Osteoblast (primary cell): ENCODE measurements around the gene CDH10. TPM values are rescaled to one million over a fixed set of nuclear protein-coding genes. Genes with fewer than 3 reads are reported as not detected.
A peak's percentile ranks its signal among the peaks of the same experiment; 100 is the strongest.

Experiments used
- DNase-seq: peaks from one replicate; pipeline ENCODE4 v3.0.0; 2011; ENCODE audit warnings: low spot score, mixed read lengths; ENCODE audit not compliant: insufficient read length; ENCODE audit errors: missing footprints
- H2AFZ ChIP-seq: 2 replicates; pipeline ENCODE4 v1.6.0; 2011; ENCODE audit warnings: mild to moderate bottlenecking, low read length
- H3K27ac ChIP-seq: 2 replicates; pipeline ENCODE4 v1.5.1; 2011; ENCODE audit warnings: mild to moderate bottlenecking, low read depth, low read length, moderate library complexity
- H3K27me3 ChIP-seq: 2 replicates; pipeline ENCODE4 v1.6.0; 2012; ENCODE audit warnings: mild to moderate bottlenecking, control low read depth, inconsistent platforms, low read length, moderate library complexity; ENCODE audit not compliant: insufficient read depth
- H3K36me3 ChIP-seq: 2 replicates; pipeline ENCODE4 v1.5.1; 2011; ENCODE audit warnings: mild to moderate bottlenecking, low read length, control low read depth, moderate library complexity; ENCODE audit not compliant: insufficient read depth
- H3K4me1 ChIP-seq: 2 replicates; pipeline ENCODE4 v1.5.1; 2011; ENCODE audit warnings: mild to moderate bottlenecking, low read length, control low read depth, moderate library complexity; ENCODE audit not compliant: insufficient read depth
- H3K4me2 ChIP-seq: 2 replicates; pipeline ENCODE4 v1.6.0; 2011; ENCODE audit warnings: mild to moderate bottlenecking, low read length; ENCODE audit not compliant: insufficient read depth
- H3K4me3 ChIP-seq: fragments of 200-600 bp; sonication (generic); 3 replicates; pipeline ENCODE4 v1.5.1; 2012; ENCODE audit warnings: mild to moderate bottlenecking, low read length, inconsistent platforms; ENCODE audit not compliant: insufficient read depth
- H3K79me2 ChIP-seq: 2 replicates; pipeline ENCODE4 v1.6.0; 2012; ENCODE audit warnings: mild to moderate bottlenecking, low read length, control low read depth, inconsistent platforms; ENCODE audit not compliant: insufficient read depth
- H3K9me3 ChIP-seq: 2 replicates; pipeline ENCODE4 v1.5.1; 2011; ENCODE audit warnings: low read depth, low read length, control low read depth
- H4K20me1 ChIP-seq: 2 replicates; pipeline ENCODE4 v1.6.0; 2012; ENCODE audit warnings: mild to moderate bottlenecking, low read length, control low read depth; ENCODE audit not compliant: insufficient read depth
- CTCF ChIP-seq: IDR thresholded peaks from 2 replicates; pipeline ENCODE4 v1.5.1; 2011; ENCODE audit warnings: mild to moderate bottlenecking, low read depth, low read length, moderate library complexity; ENCODE audit errors: extremely low read depth
- total RNA-seq: library from RNA; depleted of rRNA; stranded (reverse); fragments of >200 nt; gene quantifications from 2 replicates; pipeline ENCODE4 v1.2.3, GENCODE V29; 2012

CDH10 gene
- total RNA-seq, 1 donor, result not detected

GRCh38 chr5:24633715-24634325 is 11.0 kb downstream of the CDH10 start:
- Histone ChIP-seq H3K27ac (no peak overlapping the region), H3K4me3 (no peak overlapping the region)
- no peak for DNase-seq

GRCh38 chr5:24632353-24632752 is 12.4 kb downstream of the CDH10 start:
- no peaks in the 10 kb centered on the region for H3K79me2 ChIP-seq
- H3K27ac ChIP-seq, result no peak overlapping the region
- no peaks in the 10 kb centered on the region for H4K20me1 ChIP-seq
- H3K27me3 ChIP-seq, result no peaks in the 10 kb centered on the region
- no peak overlapping the region for H3K4me3 ChIP-seq
- DNase-seq, result no peak
- H2AFZ ChIP-seq, result no peak overlapping the region
- H3K4me1 ChIP-seq, result no peaks in the 10 kb centered on the region
- H3K36me3 ChIP-seq, result no peaks in the 10 kb centered on the region
- H3K9me3 ChIP-seq, result no peaks in the 10 kb centered on the region
- no peak for TF ChIP-seq CTCF
- H3K4me2 ChIP-seq, result no peak overlapping the region

More at GRCh38 chr5:24633715-24634325, 11.0 kb downstream of the CDH10 start:
- peak; percentile 46 for TF ChIP-seq CTCF
- no peaks in the 10 kb centered on the region for H4K20me1 ChIP-seq
- no peaks in the 10 kb centered on the region for H3K9me3 ChIP-seq
- no peaks in the 10 kb centered on the region for H3K79me2 ChIP-seq
- H3K36me3 ChIP-seq, result no peaks in the 10 kb centered on the region
- H2AFZ ChIP-seq, result no peak overlapping the region
- no peaks in the 10 kb centered on the region for H3K27me3 ChIP-seq
- no peaks in the 10 kb centered on the region for H3K4me1 ChIP-seq
- no peak overlapping the region for H3K4me2 ChIP-seq

GRCh38 chr5:24630918-24631317 is 13.9 kb downstream of the CDH10 start:
- no peaks in the 10 kb centered on the region for H3K9me3 ChIP-seq
- no peaks in the 10 kb centered on the region for H4K20me1 ChIP-seq
- no peak for TF ChIP-seq CTCF
- no peak for DNase-seq
- no peak overlapping the region for H3K4me2 ChIP-seq
- no peak overlapping the region for H2AFZ ChIP-seq
- H3K4me3 ChIP-seq, result no peak overlapping the region
- no peaks in the 10 kb centered on the region for H3K4me1 ChIP-seq
- H3K27ac ChIP-seq, result no peak overlapping the region
- H3K27me3 ChIP-seq, result no peaks in the 10 kb centered on the region
- H3K36me3 ChIP-seq, result no peaks in the 10 kb centered on the region
- H3K79me2 ChIP-seq, result no peaks in the 10 kb centered on the region

- TF ChIP-seq CTCF, result no peak
- Histone ChIP-seq H3K27ac (no peak overlapping the region), H3K4me3 (no peak overlapping the region), H2AFZ (no peak overlapping the region), H4K20me1 (no peaks in the 10 kb centered on the region), H3K4me2 (no peak overlapping the region), H3K9me3 (no peaks in the 10 kb centered on the region), H3K27me3 (no peaks in the 10 kb centered on the region), H3K36me3 (no peaks in the 10 kb centered on the region), H3K4me1 (no peaks in the 10 kb centered on the region), H3K79me2 (no peaks in the 10 kb centered on the region)
- DNase-seq, result no peak
These were observed 15.0 kb downstream of the CDH10 start for GRCh38 chr5:24629798-24630197.
